ENCODE data around the gene DDAH1.

DNA sequence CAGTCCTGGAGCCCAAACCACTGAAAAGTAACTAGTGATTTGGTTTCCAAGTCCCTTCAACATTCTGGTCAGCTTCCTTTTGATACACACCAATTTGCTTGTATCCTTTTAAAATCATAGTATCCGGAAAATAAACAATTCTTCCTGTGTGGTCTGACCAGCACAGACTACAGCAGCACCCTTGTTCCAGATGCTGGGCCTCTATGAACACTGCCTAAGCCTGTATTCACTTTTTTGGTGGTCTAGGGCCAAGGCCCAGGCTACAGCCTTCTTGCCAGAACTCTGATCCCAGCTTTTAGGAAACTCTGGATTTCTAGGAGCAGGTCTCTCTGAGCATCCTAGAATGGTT is 801 bp upstream of the DDAH1 start:
- TF ChIP-seq CTCF (conservative IDR thresholded peaks at IDR 0.05; ENCODE audit: low read depth, low read length) (no peak), EZH2 (IDR thresholded peaks at IDR 0.05; ENCODE audit: low read length, unreplicated experiment) (no peak)

Measured in PC-3 (cell line).